IPS DF 6.9 (cell line): Measurements from ENCODE around the gene GLIS1.

Source experiments
- DNase-seq: peaks from one replicate; pipeline ENCODE4 v3.0.0-alpha.2; 2013; ENCODE audit warnings: low read depth, low spot score
- H3K27ac ChIP-seq: one replicate; pipeline ENCODE4 v1.5.1; 2013; ENCODE audit warnings: low read length, control low read depth
- H3K27me3 ChIP-seq: 2 replicates; pipeline ENCODE4 v1.6.1; 2013; ENCODE audit warnings: mild to moderate bottlenecking, low read length; ENCODE audit not compliant: control insufficient read depth, insufficient read depth
- H3K36me3 ChIP-seq: 2 replicates; pipeline ENCODE4 v1.6.1; 2013; ENCODE audit warnings: low read length; ENCODE audit not compliant: control insufficient read depth, insufficient read depth
- H3K4me1 ChIP-seq: 2 replicates; pipeline ENCODE4 v1.6.1; 2013; ENCODE audit warnings: low read length; ENCODE audit not compliant: control insufficient read depth, insufficient read depth
- H3K4me3 ChIP-seq: 2 replicates; pipeline ENCODE4 v1.5.1; 2013; ENCODE audit warnings: mild to moderate bottlenecking, low read length
- H3K9me3 ChIP-seq: 2 replicates; pipeline ENCODE4 v1.6.1; 2013; ENCODE audit warnings: low read length, inconsistent platforms; ENCODE audit not compliant: control insufficient read depth, insufficient read depth
- WGBS: extraction: QIAGEN DNeasy Blood & Tissue Kit; methylation state at CpG from one replicate; pipeline ENCODE4 v1.1.7; 2013; ENCODE audit warnings: mixed read lengths, missing lambda C conversion rate; ENCODE audit not compliant: insufficient read length, insufficient coverage; 5-methylcytosine and 5-hydroxymethylcytosine counted together

Gene GLIS1

DNA sequence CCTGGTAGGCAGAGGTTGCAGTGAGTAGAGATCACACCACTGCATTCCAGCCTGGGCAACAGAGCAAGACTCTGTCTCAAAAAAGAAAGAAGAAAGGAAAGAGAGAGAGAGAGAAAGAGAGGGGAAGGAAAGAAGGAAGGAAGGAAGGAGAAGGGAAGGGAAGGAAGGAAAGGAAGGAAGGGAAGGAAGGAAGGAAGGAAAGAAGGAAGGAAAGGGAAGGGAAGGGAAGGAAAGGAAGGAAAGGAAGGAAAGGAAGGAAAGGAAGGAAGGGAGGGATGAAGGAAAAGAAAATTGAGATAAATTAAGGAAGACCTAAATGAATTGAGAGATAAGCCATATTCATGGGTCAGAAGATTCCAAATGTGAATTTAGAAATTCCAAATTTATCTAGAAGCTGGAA, 92.2 kb downstream of the GLIS1 start:
- H3K4me1 ChIP-seq = no peaks in the 10 kb centered on the region; the same call in 1 of the 2 replicates
- no peaks in the 10 kb centered on the region for H3K27me3 ChIP-seq
- H3K36me3 ChIP-seq = no peaks in the 10 kb centered on the region
- no peak for DNase-seq
- H3K9me3 ChIP-seq = no peaks in the 10 kb centered on the region
- H3K4me3 ChIP-seq = no peak overlapping the region
- H3K27ac ChIP-seq = no peak overlapping the region

DNA sequence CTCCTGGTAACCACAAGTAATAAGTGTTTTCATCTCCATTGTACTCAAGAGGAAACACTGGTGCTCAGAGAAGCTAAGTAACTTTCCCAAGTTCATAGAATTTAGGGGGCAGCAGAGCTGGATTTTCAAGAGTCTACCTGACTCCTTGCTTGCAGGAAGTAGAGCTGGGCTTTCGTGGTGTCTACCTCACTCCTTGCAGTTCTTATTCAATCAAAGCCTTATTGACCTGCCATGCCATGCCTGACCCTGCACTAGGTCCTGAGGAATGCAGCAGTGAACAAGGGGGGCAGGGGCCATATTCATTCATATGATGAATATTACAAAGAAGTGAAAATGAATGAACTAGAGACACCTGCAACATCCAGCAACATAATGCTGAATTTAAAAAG, 93.3 kb downstream of the GLIS1 start:
- WGBS = no CpG with 5 or more reads among the region's 1 CpG
- Histone ChIP-seq H3K4me3 (no peak overlapping the region), H3K4me1 (no peaks in the 10 kb centered on the region; the same call in 1 of the 2 replicates), H3K27ac (no peak overlapping the region), H3K36me3 (no peaks in the 10 kb centered on the region), H3K9me3 (no peaks in the 10 kb centered on the region), H3K27me3 (no peaks in the 10 kb centered on the region)
- no peak for DNase-seq

DNA sequence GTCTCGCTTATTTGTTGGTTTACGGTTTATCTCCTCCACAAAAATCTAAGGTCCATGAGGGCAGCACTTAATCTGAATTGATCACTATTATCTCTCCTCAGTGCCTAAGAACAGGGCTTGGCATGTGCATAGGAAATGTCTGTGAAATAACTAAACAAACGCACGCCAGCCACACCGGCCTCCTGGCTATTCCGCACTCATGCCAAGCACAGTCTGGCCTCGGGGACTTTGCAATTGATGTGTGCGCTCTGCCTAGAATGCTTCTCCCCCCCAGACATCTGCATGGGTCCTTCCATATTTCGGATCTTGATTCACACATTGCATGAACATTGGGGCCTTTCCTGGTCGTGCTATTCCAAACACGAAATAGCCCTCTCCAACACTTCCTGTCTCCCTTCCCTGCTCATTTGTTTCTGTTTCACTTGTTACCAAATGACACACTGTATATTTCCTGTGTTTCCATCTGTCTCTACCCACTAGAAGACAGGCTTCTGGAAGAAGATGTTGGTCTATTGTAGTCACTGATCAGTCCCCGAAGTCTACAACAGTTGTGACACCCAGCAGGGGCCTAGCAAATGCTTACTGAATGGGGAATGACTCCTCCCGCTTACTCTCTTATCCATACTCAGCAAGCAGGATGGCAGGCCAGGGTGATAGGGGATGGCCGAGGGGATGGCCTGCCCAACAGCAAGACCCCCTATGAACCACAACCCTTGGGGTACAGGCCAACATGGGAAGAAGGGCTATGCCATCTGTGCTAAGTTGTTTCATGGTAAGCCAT, 93.9 kb downstream of the GLIS1 start:
- Histone ChIP-seq H3K36me3 (no peaks in the 10 kb centered on the region), H3K4me1 (no peaks in the 10 kb centered on the region; the same call in 1 of the 2 replicates), H3K4me3 (no peak overlapping the region), H3K9me3 (no peaks in the 10 kb centered on the region), H3K27ac (no peak overlapping the region), H3K27me3 (no peaks in the 10 kb centered on the region)
- no CpG with 5 or more reads among the region's 14 CpGs for WGBS
- no peak for DNase-seq

DNA sequence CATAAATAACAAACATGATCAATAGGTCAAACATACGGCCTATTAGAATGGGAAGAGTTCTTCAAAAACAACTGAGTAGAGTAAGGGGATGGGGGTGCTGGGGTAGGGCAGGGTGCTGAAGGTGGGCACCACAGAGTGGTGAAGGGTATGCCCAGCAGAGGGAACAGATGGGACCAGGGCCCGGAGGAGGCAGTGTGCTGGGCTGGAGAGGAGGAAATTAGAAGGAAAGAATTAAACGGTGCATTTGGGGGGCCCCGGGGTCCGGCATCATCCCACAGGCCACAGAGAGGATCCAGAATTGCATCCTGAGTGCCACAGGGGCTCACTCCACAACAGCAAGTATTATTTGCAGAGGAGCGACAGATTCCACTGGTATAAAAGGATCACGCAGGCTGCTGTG, 94.5 kb downstream of the GLIS1 start:
- no peak overlapping the region for H3K27ac ChIP-seq
- H3K36me3 ChIP-seq = no peaks in the 10 kb centered on the region
- no peaks in the 10 kb centered on the region for H3K27me3 ChIP-seq
- no peak overlapping the region for H3K4me3 ChIP-seq
- H3K9me3 ChIP-seq = no peaks in the 10 kb centered on the region
- H3K4me1 ChIP-seq = no peaks in the 10 kb centered on the region; the same call in 1 of the 2 replicates
- no peak for DNase-seq
- no CpG with 5 or more reads among the region's 7 CpGs for WGBS

DNA sequence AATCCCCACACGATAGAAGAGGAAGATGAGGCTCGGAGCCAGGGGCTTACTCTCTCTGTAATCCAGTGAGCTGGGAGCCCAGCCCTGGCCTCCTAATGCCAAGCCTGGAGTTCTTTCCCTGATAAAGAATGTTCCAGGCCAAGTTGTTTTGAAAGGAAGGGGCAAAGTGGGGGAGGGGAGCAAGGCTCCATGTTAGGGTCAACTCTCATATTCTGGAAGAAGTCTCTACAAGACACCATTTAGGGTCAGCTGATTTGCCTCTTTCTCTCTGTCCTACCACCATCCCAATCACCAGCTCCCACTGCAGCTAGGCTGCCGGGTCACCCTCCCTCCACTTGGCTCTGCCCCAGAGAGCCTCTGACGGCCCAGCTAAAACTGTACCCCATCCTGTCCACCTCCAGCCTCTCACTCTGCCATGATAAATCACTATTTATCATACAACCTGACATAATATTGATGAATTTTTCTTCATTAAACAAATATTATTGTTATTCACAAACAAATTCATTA, 95.0 kb downstream of the GLIS1 start:
- no peak overlapping the region for H3K27ac ChIP-seq
- WGBS = no CpG with 5 or more reads among the region's 4 CpGs
- no peaks in the 10 kb centered on the region for H3K36me3 ChIP-seq
- no peaks in the 10 kb centered on the region for H3K9me3 ChIP-seq
- H3K27me3 ChIP-seq = no peaks in the 10 kb centered on the region
- no peak overlapping the region for H3K4me3 ChIP-seq
- no peaks in the 10 kb centered on the region; the same call in 1 of the 2 replicates for H3K4me1 ChIP-seq
- DNase-seq = no peak

DNA sequence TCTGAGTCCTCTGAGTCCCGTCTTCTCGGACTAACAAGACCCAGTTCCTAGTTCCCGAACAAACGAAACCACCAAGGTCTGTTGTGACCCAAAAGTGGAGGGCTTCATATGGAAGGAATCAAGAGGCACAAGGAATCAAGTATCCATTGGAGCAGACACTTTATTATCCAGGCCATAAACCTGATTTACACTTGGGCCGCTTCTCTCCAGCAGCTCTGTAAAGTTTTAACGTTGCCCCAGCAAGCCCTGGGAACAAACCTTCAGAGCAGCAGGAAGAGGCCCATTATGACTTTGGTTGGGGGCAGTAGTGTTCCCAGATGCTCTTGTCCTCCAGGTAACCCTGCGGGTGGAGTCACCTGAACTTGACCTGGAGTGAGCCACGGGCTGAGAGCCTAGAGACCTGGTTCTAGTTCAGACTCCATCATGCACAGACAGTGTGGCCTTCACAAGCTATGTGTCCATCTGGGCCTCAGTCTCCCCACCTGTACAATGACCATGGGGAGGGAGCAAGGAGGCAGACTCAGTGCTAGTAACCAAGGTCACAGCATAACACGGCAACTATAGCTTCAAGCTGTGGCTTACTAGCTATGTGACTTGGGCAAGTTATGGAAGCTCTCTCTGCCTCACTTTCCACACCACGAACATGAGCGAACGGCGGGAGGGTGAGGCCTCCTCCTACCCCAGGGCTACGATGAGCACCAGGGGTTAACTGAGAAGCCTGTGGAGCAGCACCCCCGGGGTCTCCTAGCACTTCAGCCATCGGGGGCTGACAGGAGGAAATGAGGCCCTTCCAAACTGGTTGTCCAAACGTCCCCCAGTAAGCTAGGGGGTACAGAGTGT, 95.7 kb downstream of the GLIS1 start:
- Histone ChIP-seq H3K4me3 (no peak overlapping the region), H3K4me1 (no peaks in the 10 kb centered on the region; the same call in 1 of the 2 replicates), H3K27me3 (no peaks in the 10 kb centered on the region), H3K9me3 (no peaks in the 10 kb centered on the region), H3K27ac (no peak overlapping the region), H3K36me3 (no peaks in the 10 kb centered on the region)
- no CpG with 5 or more reads among the region's 17 CpGs for WGBS
- DNase-seq = no peak

DNA sequence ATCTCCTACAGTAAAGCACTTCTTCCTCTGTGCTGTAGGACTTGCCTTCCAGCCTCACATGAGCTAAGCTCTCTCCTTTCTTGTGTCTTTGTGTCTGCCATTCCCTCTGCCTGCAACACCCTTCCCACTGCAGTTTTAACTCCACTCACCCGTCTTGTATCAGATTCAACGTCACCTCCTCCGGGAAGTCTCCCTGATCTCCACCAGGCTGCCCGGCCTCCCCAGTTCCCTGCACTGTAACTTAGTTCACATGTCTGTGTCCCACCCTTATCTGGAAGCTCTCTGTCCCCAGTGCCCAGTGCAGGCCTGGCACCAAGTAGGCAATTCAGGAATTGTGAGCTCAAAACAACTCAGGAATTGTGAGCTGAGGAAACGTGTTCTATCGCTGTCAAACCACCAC, 96.4 kb downstream of the GLIS1 start:
- no peak overlapping the region for H3K27ac ChIP-seq

DNA sequence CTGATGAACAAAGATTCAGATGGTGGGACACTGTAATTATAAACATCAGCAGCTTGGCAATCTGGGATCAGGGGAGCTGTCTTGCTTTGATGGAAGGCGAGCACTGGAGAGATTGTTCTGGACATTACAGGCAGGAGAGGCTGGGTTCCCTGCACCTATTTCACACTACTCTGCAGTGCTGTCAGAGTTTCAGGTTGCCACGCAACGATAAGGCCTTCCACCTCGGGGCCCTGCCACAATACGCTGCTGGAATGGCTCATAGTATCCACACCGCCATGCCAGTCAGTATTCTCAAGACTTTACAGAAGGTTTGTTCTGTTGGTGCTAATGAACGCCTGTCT, 96.8 kb downstream of the GLIS1 start:
- no peak for DNase-seq
- no CpG with 5 or more reads among the region's 7 CpGs for WGBS
- Histone ChIP-seq H3K27me3 (no peaks in the 10 kb centered on the region), H3K27ac (no peak overlapping the region), H3K4me3 (no peak overlapping the region), H3K36me3 (no peaks in the 10 kb centered on the region), H3K9me3 (no peaks in the 10 kb centered on the region), H3K4me1 (no peaks in the 10 kb centered on the region; the same call in 1 of the 2 replicates)

More for the DNA sequence above, 96.4 kb downstream of the GLIS1 start:
- WGBS = no CpG with 5 or more reads among the region's 6 CpGs
- H3K9me3 ChIP-seq = no peaks in the 10 kb centered on the region
- H3K4me3 ChIP-seq = no peak overlapping the region
- no peaks in the 10 kb centered on the region for H3K36me3 ChIP-seq
- no peaks in the 10 kb centered on the region; the same call in 1 of the 2 replicates for H3K4me1 ChIP-seq
- no peak for DNase-seq
- no peaks in the 10 kb centered on the region for H3K27me3 ChIP-seq

DNA sequence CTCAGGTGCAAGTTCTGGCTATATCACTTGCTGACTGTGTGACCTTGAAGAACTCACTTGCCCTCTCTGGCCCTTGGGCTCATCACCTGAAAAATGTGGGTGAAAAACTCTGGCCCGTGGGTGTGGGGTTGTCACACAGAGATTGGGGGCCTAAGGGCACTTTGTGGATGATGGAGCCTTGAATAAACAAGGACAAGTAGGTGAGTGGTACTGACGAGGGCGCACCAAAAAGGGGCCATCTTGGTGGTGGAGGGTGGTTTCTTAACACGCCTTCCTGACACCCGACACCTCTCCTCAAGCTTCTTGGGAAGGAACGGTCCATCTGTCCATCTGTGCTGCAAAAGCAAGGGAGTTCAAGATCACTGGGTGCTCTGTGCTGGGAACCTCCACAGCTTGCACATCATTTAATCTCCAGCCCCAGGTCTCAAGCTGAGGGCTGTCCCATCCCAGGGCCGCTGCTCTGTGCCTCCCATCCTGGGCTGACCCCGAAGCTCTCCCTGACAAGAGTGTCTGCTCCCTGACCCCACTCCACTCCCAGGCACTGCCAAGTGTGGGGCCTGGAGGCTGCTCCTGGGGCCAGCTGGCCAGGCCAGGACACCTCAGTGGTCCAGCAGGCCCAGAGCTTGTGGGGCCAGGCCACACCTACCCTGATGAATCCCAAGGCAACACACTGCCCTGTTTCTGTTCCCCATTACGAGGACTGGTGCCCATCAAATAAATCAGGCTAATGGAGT, 97.3 kb downstream of the GLIS1 start:
- WGBS = no CpG with 5 or more reads among the region's 9 CpGs
- H3K27me3 ChIP-seq = no peaks in the 10 kb centered on the region
- no peaks in the 10 kb centered on the region for H3K36me3 ChIP-seq
- DNase-seq = no peak
- H3K4me1 ChIP-seq = no peaks in the 10 kb centered on the region; the same call in 1 of the 2 replicates
- H3K4me3 ChIP-seq = no peak overlapping the region
- H3K27ac ChIP-seq = no peak overlapping the region
- H3K9me3 ChIP-seq = no peaks in the 10 kb centered on the region

DNA sequence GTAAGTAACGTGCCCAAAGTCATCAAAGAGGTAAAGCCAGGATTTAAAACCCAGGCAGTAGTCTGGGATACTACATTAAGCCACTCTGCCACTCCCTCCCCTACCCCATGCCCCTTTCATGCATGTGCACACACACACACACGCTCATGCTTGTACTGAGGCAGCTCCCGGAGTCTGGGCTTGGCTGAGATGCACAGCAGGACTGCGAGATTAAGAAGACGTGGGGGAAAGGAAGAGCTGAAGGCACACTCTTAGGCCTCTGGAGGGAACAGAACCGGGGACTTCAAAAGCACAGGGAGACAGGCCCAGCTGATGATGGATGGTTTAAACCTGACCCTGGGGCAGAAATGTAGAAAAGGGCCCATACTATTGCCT, 98.3 kb downstream of the GLIS1 start:
- Histone ChIP-seq H3K36me3 (no peaks in the 10 kb centered on the region), H3K27ac (no peak overlapping the region), H3K4me1 (no peaks in the 10 kb centered on the region; the same call in 1 of the 2 replicates), H3K27me3 (no peaks in the 10 kb centered on the region), H3K4me3 (no peak overlapping the region), H3K9me3 (no peaks in the 10 kb centered on the region)
- no peak for DNase-seq
- WGBS = no CpG with 5 or more reads among the region's 6 CpGs
